Measurements from ENCODE around the gene UGT1A9.

UGT1A9 gene

GRCh38 chr2:233658610-233659009 lies 13.1 kb upstream of the UGT1A9 start:
- Histone ChIP-seq H3K4me3 (ENCODE audit: low read depth in 1 of 2, low read length in 1 of 2) (no peak overlapping the region), H3K4me1 (ENCODE audit: control insufficient read depth in 1 of 2, insufficient read depth in 1 of 2, low read depth in 1 of 2, low read length in 1 of 2) (no peaks in the 10 kb centered on the region), H3K27me3 (no peaks in the 10 kb centered on the region), H3K27ac (no peak overlapping the region), H3K36me3 (no peaks in the 10 kb centered on the region), H3K9me3 (no peaks in the 10 kb centered on the region)
- TF ChIP-seq CTCF (IDR thresholded peaks at IDR 0.05): no peak

GRCh38 chr2:233663911-233664310 lies 7.8 kb upstream of the UGT1A9 start:
- Histone ChIP-seq H3K9me3 (no peaks in the 10 kb centered on the region), H3K27ac (no peak overlapping the region), H3K4me1 (ENCODE audit: control insufficient read depth in 1 of 2, insufficient read depth in 1 of 2, low read depth in 1 of 2, low read length in 1 of 2) (no peaks in the 10 kb centered on the region), H3K4me3 (ENCODE audit: low read depth in 1 of 2, low read length in 1 of 2) (no peak overlapping the region), H3K27me3 (no peaks in the 10 kb centered on the region), H3K36me3 (no peaks in the 10 kb centered on the region)
- TF ChIP-seq CTCF (IDR thresholded peaks at IDR 0.05): no peak

- TF ChIP-seq CTCF (IDR thresholded peaks at IDR 0.05): no peak
- H3K9me3 ChIP-seq: no peaks in the 10 kb centered on the region
- no peaks in the 10 kb centered on the region for H3K4me1 ChIP-seq (ENCODE audit: control insufficient read depth in 1 of 2, insufficient read depth in 1 of 2, low read depth in 1 of 2, low read length in 1 of 2)
- H3K4me3 ChIP-seq (ENCODE audit: low read depth in 1 of 2, low read length in 1 of 2): no peak overlapping the region
- no peaks in the 10 kb centered on the region for H3K27me3 ChIP-seq
- H3K36me3 ChIP-seq: no peaks in the 10 kb centered on the region
- no peak overlapping the region for H3K27ac ChIP-seq
Observed at GRCh38 chr2:233668605-233669260, 3.0 kb upstream of the UGT1A9 start.

GRCh38 chr2:233672886-233673285 lies 1.2 kb downstream of the UGT1A9 start:
- Histone ChIP-seq H3K4me3 (ENCODE audit: low read depth in 1 of 2, low read length in 1 of 2) (no peak overlapping the region), H3K27ac (no peak overlapping the region), H3K9me3 (no peaks in the 10 kb centered on the region), H3K36me3 (no peaks in the 10 kb centered on the region), H3K27me3 (no peaks in the 10 kb centered on the region), H3K4me1 (ENCODE audit: control insufficient read depth in 1 of 2, insufficient read depth in 1 of 2, low read depth in 1 of 2, low read length in 1 of 2) (no peaks in the 10 kb centered on the region)
- no peak for TF ChIP-seq CTCF (IDR thresholded peaks at IDR 0.05)

- H3K27me3 ChIP-seq: no peaks in the 10 kb centered on the region
- H3K36me3 ChIP-seq: no peaks in the 10 kb centered on the region
- H3K4me3 ChIP-seq (ENCODE audit: low read depth in 1 of 2, low read length in 1 of 2): no peak overlapping the region
- no peaks in the 10 kb centered on the region for H3K4me1 ChIP-seq (ENCODE audit: control insufficient read depth in 1 of 2, insufficient read depth in 1 of 2, low read depth in 1 of 2, low read length in 1 of 2)
- no peaks in the 10 kb centered on the region for H3K9me3 ChIP-seq
- TF ChIP-seq CTCF (IDR thresholded peaks at IDR 0.05): no peak
- H3K27ac ChIP-seq: no peak overlapping the region
Observed at GRCh38 chr2:233673896-233674295, 2.2 kb downstream of the UGT1A9 start.
